NCI-H2196 (cell line): Measurements from ENCODE around the gene YOD1.

ENCODE experiments used
- DNase-seq: peaks from one replicate; lab custom pipeline; 2025; ENCODE audit not compliant: unreplicated experiment; lab: John Stamatoyannopoulos, UW

Gene YOD1

DNA sequence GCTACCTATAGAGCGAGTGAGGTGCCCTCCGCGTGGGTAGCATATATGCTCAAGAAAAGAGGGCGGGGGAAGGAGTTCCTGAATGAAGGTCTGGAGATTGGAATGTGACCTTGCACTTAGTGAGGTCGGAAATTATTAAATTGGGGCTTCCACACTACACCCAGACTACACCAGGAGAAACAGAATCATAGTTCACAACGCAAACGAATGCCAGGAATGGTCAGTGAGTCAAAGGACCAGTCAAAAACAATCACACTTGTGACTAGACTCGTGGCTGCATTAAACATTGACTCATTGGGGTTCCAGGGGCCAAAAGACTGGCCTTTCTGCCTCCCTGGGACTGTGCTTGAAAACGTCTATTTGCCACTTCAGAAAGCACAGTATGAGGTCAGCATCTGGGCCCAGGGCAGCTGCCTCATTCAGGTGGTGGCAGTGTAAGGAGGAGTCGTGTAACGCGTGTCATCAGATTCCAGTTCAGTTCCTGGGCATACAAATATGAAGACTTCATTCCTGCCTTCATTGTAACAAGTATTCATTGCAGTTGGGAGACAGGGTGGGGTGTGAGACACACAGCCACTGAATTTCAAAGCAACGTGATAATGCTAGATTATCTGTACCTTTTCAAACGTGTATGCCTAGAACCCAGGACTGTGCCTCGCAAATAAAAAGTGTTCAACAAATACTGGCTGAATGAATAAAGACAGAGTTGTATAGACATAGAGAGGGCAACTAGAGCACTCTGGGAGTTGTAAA is at the start of gene YOD1:
YOD1 (minus strand) TSS at position 18 of the 753 bp plus-strand sequence. CDS start 178 bp downstream, outside the sequence.
- peak; percentile 44 for DNase-seq

DNA sequence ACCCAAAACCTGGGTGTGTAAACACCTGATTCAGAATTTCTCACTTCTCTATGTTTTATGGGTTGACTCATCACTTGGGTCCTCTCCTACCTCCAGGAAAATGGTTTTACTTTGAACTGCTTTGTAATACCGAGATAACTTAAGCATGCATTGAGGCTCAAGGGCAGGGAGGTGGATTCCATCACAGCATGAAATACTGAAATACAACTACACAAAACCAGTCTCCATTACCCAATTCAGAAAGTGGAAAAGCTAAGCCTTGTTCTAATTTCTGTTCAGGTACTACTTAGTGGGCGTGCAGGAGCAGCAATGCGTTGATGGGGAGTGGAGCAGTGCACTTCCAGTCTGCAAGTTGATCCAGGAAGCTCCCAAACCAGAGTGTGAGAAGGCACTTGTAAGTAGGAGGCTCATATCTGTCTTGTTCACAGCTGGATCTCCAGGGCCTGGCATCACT is 46.9 kb upstream of the YOD1 start:
- DNase-seq: no peak

DNA sequence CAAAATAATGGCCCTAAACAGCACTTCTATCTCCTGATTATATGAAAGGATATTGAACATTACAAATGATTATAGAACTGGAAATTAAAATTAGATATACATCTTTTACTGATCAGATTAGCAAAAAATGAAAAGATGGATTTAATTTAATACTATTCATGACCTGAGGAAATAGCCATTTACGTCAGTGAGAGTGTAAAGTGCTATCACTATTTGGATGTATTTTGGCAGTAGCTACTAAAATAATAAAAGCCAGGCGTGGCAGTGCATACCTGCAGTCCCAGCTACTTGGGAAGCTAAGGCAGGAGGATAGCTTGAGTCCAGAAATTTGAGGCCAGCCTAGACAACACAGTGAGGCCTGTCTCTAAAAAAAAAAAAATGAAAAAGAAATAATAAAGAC is 42.9 kb upstream of the YOD1 start:
- no peak for DNase-seq

DNA sequence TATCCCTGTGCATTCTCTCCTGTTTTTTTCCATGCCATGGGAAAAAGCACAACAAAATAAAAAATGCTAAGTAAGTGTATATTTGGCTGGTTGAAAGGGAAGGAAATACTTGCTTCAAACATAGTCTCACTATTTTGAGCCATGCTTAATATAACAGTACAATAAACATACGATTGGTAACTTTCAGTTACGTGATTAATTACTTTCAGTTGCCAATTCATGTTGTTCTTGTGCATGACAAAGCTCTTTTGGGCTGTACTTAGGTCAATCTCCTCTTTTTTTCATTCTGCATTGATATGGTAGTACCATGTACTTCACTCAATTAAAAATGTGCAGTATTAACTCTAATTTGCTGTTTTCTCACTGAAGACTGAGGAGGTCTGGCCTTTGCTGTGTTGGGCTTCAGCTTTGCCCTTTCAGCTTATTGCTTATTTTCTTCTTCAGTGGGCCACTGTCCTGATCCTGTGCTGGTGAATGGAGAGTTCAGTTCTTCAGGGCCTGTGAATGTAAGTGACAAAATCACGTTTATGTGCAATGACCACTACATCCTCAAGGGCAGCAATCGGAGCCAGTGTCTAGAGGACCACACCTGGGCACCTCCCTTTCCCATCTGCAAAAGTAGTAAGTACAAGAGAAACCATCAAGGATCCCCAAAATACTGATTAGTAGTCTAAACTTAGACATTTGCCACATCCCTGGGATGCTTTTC is 40.3 kb upstream of the YOD1 start:
- DNase-seq: no peak

DNA sequence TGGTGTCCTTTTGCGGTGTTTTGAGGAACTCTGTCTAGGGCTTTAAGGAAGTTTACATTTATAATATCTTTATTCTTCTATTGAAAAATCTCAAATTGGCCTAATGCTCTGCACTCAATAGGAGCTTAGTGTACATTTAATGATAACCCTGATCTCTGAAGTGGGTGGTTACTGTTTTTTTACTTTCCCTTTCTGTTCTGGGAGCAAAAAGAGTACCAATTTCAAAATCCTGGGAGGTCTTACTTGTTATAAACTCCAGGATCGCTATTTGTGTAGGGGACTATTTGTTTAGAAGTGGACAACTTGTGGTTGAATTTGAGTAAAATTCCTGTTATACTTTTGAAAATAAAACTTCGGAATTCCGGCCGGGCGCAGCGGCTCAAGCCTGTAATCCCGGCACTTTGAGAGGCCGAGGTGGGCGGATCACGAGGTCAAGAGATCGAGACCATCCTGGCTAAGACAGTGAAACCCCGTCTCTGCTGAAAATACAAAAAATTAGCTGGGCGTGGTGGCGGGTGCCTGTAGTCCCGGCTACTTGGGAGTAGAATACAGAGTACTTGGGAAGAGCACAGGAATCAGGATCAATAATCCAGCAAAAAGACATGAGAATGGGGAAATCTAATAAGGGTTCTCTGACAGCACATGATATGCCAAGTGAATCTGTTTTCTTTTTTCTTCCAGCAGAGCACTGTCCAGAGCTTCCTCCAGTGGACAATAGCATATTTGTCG is 38.8 kb upstream of the YOD1 start:
- DNase-seq: no peak

DNA sequence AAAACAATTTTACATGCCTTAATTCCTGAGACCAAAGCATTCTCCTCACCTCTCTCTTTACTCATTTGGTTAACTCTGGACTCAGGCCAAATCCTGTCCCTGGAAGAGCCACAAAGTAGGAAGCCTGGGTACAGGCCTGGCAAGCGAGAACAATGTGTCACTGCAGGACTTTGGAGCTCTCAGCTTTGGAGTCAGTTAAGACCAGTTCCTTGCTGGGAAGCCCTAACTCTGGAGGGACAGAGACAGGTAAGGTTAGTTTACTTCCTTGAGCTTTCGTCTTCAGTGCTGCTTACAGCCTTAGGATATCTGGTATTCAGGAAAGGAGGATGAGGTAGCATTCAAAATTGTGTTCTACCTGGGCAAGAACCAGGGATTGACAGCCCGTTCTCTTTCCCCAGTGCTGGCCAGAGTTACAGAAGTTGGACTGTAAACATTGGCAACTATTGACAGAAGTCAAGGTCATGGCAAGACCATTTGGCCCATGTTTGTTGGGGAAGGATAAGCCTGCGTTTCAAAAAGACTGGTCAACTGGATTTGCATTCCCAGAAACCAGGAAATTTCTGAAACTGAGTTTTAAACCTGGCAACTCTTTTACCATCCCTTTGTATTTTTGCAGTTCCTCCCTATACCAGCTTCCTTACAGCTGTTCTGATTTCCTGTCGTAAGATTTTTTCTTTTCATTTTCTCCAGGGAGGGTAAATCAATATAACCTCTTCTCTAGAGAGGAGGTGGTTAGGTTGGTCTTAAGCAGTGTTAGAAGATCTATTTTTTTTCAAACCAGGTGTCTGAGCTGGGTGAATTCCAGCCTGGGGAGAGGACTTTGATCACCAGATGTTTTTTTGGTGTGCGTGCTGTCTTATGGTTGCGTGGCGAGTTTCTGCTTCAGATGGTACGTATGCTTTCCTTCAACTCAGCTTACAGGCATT is 38.0 kb upstream of the YOD1 start, which contains the start of gene C4BPB:
C4BPB (plus strand) TSS at position 160 of the 926 bp plus-strand sequence; CDS start at position 832, 672 bp downstream.
- peak; percentile 9 for DNase-seq

DNA sequence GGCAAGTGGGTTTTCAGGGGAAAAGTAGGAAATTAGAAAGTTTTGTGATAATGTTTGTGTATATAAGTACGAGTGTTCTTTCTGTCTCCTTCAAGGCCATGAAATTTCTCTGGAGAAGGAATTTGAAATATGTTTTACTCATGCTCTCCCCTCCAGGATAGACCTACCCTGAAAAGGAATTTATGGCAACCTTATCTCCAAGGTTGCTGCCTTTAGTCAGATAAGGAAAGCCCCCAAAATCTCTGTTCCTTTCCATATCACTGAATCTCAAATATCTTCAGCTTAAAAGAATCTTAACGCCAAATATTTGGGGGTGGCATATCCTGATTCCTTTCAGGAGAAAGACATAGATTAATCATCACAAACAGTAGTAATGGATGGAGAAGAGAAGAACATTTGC is 37.2 kb upstream of the YOD1 start:
- DNase-seq: no peak

DNA sequence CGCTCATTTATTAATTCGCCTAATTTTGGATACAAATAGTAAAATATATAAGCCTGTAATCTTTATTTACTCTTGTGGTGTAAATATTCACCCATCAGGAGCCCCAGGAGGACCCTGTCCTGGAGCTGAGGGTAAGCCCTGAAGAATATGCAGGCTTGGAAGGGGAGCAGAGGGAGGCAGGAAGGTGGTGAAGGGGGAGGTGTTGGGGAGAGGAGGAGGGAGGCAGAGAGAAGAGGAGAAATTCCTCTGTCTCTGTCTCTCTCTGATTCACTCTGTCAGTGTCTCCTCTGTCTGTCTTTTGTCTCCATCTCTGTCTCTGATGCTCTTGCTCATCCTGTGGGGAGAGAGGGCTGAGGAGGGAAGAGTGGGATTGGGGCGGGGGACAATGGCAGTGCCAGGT is 34.9 kb upstream of the YOD1 start:
- no peak for DNase-seq

DNA sequence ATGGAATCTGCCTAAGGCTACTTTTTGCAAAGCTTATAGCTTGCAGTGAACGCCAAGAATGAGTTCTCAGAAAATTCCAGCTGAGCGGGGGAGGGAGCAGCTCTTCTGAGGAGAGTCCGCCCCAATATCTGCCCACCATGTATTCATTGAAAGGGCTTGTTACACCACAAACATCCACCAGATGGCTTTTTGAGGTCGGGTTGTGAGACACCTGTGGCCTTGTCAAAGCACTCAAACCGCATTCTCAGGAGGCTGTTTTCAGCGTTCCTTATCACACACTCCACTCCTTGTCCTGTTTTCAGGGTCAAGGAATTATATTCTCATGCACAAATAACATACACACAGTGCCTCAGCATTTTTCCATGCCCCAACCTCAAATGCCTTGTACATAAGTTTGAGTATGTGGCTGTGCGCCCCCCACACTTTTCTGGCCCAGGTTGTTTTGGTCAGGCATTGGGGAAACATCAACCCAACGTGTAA is 33.7 kb upstream of the YOD1 start:
- DNase-seq: peak; percentile 54

DNA sequence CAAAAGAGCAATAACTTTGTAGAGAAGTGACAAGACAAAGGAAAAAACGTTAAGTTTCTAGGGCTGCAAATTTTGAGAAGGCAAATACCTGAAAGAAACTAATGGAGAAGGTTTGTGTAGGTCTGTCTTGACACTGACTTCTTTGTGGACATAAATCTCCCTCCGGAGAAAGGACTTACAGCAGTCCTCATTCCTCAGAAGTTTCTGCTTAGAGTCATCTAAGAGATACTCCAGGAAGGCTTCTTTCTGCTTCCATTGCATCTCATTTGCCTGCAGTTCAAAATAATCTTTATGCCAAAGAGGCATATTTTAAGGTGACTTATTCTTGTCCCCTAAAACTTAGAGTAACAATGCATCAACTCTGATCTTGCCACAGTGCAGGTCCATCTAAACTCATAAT is 33.2 kb upstream of the YOD1 start:
- no peak for DNase-seq

DNA sequence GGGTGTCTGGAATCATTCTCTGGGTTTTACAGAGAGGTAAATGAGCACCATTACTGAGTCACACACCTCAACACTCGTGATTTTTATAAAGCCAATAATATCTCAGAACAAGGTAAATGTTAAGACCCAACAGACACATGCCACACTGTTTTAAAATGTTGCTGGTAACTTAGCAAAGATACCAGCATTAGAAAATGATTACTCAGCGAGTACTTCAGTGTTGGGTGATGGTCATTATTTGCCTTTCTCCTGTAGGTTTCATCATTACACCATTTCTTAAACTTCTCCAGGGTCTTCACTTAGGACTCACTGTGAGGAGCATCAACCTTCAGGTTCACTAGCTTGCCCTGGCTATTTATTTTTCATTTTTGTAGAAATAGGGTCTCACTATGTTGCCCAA is 30.8 kb upstream of the YOD1 start:
- no peak for DNase-seq

DNA sequence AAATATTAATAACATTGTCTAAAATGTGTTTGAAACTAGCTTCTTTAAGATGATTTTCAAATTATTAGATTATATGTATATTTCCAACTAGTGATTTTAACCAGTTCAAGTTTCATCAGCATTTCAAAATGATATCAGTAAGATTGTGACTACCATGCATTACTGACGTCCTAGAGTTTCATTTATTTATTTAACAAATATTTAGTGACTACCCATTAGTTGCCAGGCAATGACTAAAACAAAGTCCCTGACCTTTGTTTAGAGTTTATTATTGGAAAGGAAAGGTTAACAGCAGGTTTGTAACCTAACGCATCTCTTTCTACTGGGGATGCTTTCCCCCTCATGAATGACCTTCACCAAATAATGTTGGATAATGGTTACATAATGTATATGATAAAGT is 30.1 kb upstream of the YOD1 start:
- DNase-seq: no peak

DNA sequence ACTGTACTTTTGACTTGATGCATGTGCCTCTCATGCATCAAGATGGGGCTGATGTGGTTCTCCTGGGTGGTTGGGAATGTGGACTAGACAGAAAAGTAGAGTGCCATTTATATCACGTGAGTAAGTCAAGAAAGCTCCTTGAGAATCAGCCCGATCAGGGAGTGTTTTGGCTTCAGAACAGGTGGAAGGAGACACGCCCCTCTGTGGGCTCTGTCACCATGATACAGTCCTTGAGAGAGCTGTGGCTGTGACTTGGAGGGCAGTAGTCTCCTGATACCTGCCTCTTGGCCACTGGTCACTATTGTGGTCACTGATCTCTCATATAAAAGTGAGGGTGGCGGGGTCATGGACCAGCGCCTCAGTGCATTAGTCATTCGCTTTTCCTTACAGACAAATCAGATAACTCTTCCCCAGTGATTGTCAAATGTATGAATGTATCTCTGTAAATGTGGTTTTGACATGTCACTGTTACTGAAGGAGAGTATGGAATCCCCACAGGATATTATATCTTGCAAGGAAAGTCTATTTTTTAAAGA is 28.8 kb upstream of the YOD1 start:
- DNase-seq: no peak

DNA sequence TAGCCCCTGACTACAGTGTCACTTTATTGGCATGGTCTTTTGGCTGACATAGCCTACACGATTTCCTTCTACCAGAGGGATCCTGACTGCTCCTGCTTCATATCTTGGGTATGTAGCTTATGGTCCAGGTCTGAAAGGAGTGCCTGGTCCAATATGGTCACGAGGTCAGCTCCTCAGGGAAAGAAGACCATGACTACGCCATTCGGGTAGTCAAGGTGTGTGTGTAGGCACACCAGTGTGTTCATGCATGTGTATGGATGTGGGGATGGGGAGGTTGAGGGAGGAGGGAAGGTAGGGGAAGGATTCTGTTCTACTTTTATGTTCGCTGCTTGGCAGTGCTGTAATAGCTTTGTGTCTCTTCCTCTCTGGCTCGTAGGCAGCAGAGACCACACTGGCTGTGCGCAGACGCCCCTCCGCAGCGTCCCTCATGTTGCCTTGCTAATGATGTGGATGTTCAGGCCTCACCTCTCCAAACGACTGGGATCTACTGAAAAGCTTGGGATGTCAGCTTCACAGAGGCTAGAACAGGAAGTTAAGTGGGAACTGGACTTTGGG is 27.6 kb upstream of the YOD1 start:
- no peak for DNase-seq

DNA sequence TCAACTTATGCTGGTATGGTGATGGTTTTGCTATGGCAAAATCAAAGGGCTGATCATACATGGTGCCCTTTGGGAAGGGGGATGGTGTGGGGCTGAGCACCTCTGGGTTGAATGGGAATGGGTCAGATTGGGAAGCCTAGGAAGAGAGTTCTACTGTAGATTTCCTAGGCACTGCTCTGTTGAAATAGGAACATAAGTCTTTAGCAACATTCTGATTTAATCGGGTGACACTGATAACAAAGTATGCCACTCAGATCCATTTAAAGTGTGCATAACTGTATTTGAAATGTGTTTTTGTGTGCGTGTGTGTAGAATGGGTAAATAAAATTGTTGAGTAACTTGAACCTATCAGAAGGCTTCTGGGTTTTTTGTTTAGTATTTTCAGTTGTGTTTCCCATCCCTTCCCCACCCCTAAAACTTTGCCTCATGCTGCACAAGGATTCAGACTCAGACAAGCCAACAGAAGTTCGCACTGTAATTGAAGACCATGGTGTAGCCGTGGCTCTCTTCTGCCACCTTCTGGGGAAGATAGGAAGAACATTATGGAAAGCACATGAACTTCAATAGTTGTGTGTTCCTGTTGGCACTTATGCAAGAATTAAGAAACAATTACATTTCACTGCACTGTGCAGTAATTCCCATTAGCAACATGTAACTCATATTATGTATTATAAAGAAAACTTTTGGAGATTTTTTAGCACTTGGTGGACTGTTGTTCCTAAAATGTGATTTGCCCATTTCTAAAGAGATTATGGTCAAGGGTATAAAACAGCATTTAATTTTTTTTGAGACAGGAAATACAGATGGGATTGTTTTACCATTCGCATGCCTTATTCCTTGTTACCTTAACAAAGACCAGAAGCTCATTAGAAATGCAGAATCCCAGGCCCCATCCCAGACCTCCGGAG is 26.7 kb upstream of the YOD1 start:
- DNase-seq: peak; percentile 63

DNA sequence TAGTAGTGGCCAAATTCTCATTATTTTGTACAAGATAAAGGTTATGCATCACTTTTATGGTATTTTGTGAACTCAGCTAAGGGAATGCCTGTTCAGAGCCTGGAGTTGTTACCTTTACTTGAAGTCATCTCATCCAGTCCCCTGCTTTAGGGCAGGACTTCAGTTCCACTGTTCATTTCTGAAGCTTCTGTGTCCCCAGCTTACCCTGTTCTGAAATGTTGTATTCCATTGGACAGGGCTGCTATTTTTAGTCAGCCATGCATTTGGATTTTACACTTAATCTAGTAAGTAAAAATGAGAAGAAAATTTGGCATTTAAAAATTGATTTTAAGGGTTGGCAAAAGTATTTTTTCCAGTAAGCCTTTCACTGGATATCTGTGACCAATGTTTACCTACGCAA is 26.0 kb upstream of the YOD1 start:
- DNase-seq: no peak

DNA sequence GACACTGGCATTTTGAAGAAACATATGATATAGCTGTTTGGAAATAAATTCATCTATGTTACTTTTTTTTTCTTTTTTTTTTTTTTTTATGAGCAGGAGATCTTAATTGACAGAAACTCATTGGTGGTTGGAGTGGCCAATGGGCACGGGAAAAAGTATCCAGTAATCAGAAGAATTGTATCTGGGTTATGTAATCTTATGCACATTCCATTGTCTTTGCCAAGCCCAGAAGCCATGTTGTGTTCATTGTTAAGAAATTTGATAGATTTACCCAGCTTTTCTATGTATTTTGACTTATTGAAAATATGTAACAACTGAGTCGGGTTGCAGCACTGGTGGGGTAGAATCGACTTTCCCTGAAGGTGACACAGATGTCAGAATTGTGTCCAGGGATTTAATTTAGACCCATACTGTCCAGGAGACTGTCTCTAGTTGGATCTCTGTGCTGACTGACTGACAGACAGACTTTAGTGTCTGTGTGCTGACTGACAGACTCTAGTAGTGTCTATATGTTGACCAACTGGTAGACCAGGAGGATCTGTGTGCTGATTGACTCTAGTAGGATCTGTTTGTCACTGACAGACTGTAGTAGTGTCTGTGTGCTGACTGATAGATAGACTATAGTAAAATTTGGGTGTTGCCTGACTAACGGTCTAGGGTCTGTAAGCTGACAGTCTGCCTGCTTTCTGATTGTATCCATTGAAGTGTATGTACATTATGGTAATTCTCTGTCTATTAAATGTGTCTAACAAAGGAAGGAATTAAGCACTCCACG is 25.4 kb upstream of the YOD1 start:
- DNase-seq: no peak
